Caco-2 (cell line): Measurements from ENCODE around the gene FAM107B. TPM values are rescaled to one million over a fixed set of nuclear protein-coding genes. Genes with fewer than 3 reads are reported as not detected.

Experiments
- BruUV-seq: library from RNA; stranded (reverse); fragments of 400-500 nt; replicated peaks from 2 replicates; lab custom pipeline; 2021; lab: Mats Ljungman, UMichigan
- CTCF ChIA-PET: fragments of 300-600 bp; sonication (Branson Sonifier 250); formaldehyde crosslinking; loops from one replicate; lab custom pipeline; 2022; ENCODE audit warnings: antibody characterized with exemption; lab: Charles Lee
- POLR2A ChIA-PET: fragments of 300-600 bp; sonication (Branson Sonifier 250); formaldehyde crosslinking; loops from one replicate; lab custom pipeline; 2022; ENCODE audit warnings: antibody characterized with exemption; lab: Charles Lee
- DNase-seq, 2 experiments: peaks; one replicate each; pipeline versions ENCODE4 v3.0.0 to v3.0.0-alpha.2; 2020 to 2022
- H3K27me3 ChIP-seq: replicated peaks from 2 replicates; pipeline ENCODE4 v1.6.0; 2011; ENCODE audit warnings: low read length; ENCODE audit not compliant: control insufficient read depth, insufficient read depth
- H3K36me3 ChIP-seq: 2 replicates; pipeline ENCODE4 v1.5.1; 2011; ENCODE audit warnings: low read length; ENCODE audit not compliant: control insufficient read depth, insufficient read depth
- H3K4me1 ChIP-seq: fragments of 250-450 bp; sonication (Bioruptor Pico); 2 replicates; pipeline ENCODE4 v1.5.1; 2020; ENCODE audit warnings: mild to moderate bottlenecking
- H3K4me3 ChIP-seq: 2 replicates; pipeline ENCODE4 v1.5.1; 2011; ENCODE audit warnings: low read depth, mild to moderate bottlenecking, control low read depth, low read length
- H3K9me3 ChIP-seq: fragments of 250-450 bp; sonication (Bioruptor Pico); 2 replicates; pipeline ENCODE4 v1.5.1; 2020; ENCODE audit warnings: mild to moderate bottlenecking, moderate library complexity
- H3K27ac Mint-ChIP-seq: one replicate; pipeline ENCODE4 v1.8.0; 2022; ENCODE audit warnings: mixed read lengths; ENCODE audit not compliant: unreplicated experiment
- H3K27me3 Mint-ChIP-seq: one replicate; pipeline ENCODE4 v1.8.0; 2022; ENCODE audit warnings: mixed read lengths; ENCODE audit not compliant: insufficient read depth, unreplicated experiment
- H3K36me3 Mint-ChIP-seq: one replicate; pipeline ENCODE4 v1.8.0; 2022; ENCODE audit warnings: mild to moderate bottlenecking, mixed read lengths; ENCODE audit not compliant: insufficient read depth, unreplicated experiment
- H3K4me1 Mint-ChIP-seq: one replicate; pipeline ENCODE4 v1.8.0; 2022; ENCODE audit warnings: low read depth, mixed read lengths; ENCODE audit not compliant: unreplicated experiment
- H3K4me3 Mint-ChIP-seq: one replicate; pipeline ENCODE4 v1.8.0; 2022; ENCODE audit warnings: mild to moderate bottlenecking, moderate library complexity, mixed read lengths; ENCODE audit not compliant: unreplicated experiment
- H3K9me3 Mint-ChIP-seq: one replicate; pipeline ENCODE4 v1.8.0; 2022; ENCODE audit warnings: mixed read lengths; ENCODE audit not compliant: unreplicated experiment
- CTCF ChIP-seq, 2 experiments: fragments of 200-600 bp in 1 of 2; IDR thresholded peaks; 1 replicate in 1 of 2; 2 replicates in 1 of 2; pipeline versions ENCODE4 v1.5.1 to v1.8.0; 2011 to 2022; ENCODE audit warnings: antibody characterized with exemption in 1 of 2, control low read depth in 1 of 2, inconsistent platforms in 1 of 2, low read depth in 1 of 2, low read length in 1 of 2, mild to moderate bottlenecking in 1 of 2, moderate library complexity in 1 of 2; ENCODE audit not compliant: insufficient read depth in 1 of 2, severe bottlenecking in 1 of 2, unreplicated experiment in 1 of 2
- intact Hi-C: fragments of 100-400 bp; cut with micrococcal nuclease; formaldehyde crosslinking; loops from one replicate; pipeline ENCODE4 v1.10.0; 2022; ENCODE audit not compliant: unreplicated experiment
- total RNA-seq: library from RNA; stranded (reverse); gene quantifications from 2 replicates; pipeline ENCODE4 v1.2.3, GENCODE V29; 2022

Gene FAM107B
- total RNA-seq, 1 experiment from 2014 or later: 206 TPM

GRCh38 chr10:14539176-14539575 lies 235.5 kb downstream of the FAM107B start:
- CTCF ChIA-PET: no interaction called here
- BruUV-seq: no TSS peak
- POLR2A ChIA-PET: no interaction called here

GRCh38 chr10:14536241-14537213 lies 238.2 kb downstream of the FAM107B start:
- no peaks in the 10 kb centered on the region for H3K9me3 Mint-ChIP-seq
- no peak overlapping the region for H3K4me3 Mint-ChIP-seq
- H3K27me3 ChIP-seq: no peaks in the 10 kb centered on the region
- no peak overlapping the region for H3K4me3 ChIP-seq
- H3K9me3 ChIP-seq: no peaks in the 10 kb centered on the region
- peaks cover 38% of the 10 kb centered on the region for H3K4me1 Mint-ChIP-seq
- TF ChIP-seq CTCF (IDR thresholded peaks at IDR 0.05; ENCODE audit: insufficient read depth in 1 of 2, low read depth in 1 of 2, low read length in 1 of 2, severe bottlenecking in 1 of 2, unreplicated experiment in 1 of 2): peak; percentile 70 to 73
- POLR2A ChIA-PET: no interaction called here
- peaks cover 55% of the 10 kb centered on the region for H3K4me1 ChIP-seq
- peaks cover 9% of the 10 kb centered on the region for H3K36me3 ChIP-seq
- intact Hi-C loops: loop anchor here (1.0 to 2.0 kb wide), 3 partner anchors 20 to 287 kb away; no protein-coding TSS in a partner anchor
- peaks cover 86% of the 10 kb centered on the region for H3K36me3 Mint-ChIP-seq
- CTCF ChIA-PET: interaction anchor here (1.0 to 1.4 kb wide), 6 partner anchors 10 to 323 kb away, joined by 3 to 9 read pairs (median 4); no protein-coding TSS in a partner anchor
- peak; percentile 84 to 87 for DNase-seq
- no peaks in the 10 kb centered on the region for H3K27me3 Mint-ChIP-seq
- H3K27ac Mint-ChIP-seq: no peak overlapping the region
- no TSS peak for BruUV-seq

More at GRCh38 chr10:14539176-14539575, 235.5 kb downstream of the FAM107B start:
- H3K36me3 ChIP-seq: peaks cover 8% of the 10 kb centered on the region
- Mint-ChIP-seq H3K27me3 (no peaks in the 10 kb centered on the region), H3K4me3 (no peak overlapping the region), H3K4me1 (peaks cover 21% of the 10 kb centered on the region), H3K9me3 (no peaks in the 10 kb centered on the region), H3K27ac (peak overlapping the region; percentile 0), H3K36me3 (peaks cover 87% of the 10 kb centered on the region)
- no peak overlapping the region for H3K4me3 ChIP-seq
- H3K4me1 ChIP-seq: peaks cover 32% of the 10 kb centered on the region
- intact Hi-C loops: no loop called here
- DNase-seq: no peak
- H3K27me3 ChIP-seq: no peaks in the 10 kb centered on the region
- H3K9me3 ChIP-seq: no peaks in the 10 kb centered on the region
- TF ChIP-seq CTCF (IDR thresholded peaks at IDR 0.05; ENCODE audit: insufficient read depth in 1 of 2, low read depth in 1 of 2, low read length in 1 of 2, severe bottlenecking in 1 of 2, unreplicated experiment in 1 of 2): no peak

DNA sequence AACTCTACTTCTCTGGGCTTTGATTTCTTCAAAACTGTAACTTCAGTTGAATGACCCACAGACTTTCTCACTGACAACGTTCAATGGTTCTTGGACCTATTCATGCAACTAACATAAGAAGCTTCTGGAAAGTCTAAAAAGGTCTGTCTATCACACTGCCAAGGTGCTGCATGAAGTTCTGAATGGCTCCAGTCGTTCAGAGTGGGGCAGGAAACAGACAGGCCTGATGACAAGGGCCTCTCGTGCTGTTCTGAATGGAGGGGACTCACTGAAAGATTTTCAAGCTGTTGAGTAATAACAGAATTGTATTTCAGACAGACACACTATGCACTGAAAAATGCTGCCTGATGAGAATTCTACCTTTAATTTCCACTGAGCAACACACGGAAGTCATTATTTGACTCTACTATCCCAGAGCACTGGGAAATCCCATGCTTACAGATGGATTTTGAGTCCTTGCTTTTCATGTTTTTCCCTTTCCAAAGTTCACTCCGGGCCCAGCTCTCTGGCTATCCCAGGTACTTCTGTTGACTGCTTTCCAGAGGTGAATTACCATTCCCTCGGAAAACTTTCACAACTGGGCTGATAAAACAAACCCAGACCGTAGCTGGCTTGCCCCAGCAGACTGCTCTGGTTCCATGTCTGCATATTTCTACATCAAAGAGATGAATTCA lies 239.1 kb downstream of the FAM107B start:
- Histone ChIP-seq H3K4me1 (peaks cover 62% of the 10 kb centered on the region), H3K36me3 (peaks cover 8% of the 10 kb centered on the region), H3K4me3 (no peak overlapping the region), H3K9me3 (no peaks in the 10 kb centered on the region), H3K27me3 (no peaks in the 10 kb centered on the region)
- intact Hi-C loops: loop anchor here (2.0 kb wide), 1 partner anchor 67 kb away; no protein-coding TSS in a partner anchor
- TF ChIP-seq CTCF (IDR thresholded peaks at IDR 0.05; ENCODE audit: insufficient read depth in 1 of 2, low read depth in 1 of 2, low read length in 1 of 2, severe bottlenecking in 1 of 2, unreplicated experiment in 1 of 2): no peak
- ChIA-PET CTCF (no interaction called here), POLR2A (no interaction called here)
- Mint-ChIP-seq H3K4me3 (no peak overlapping the region), H3K4me1 (peaks cover 36% of the 10 kb centered on the region), H3K9me3 (no peaks in the 10 kb centered on the region), H3K27me3 (no peaks in the 10 kb centered on the region), H3K36me3 (peaks cover 85% of the 10 kb centered on the region), H3K27ac (no peak overlapping the region)
- BruUV-seq: no TSS peak
- DNase-seq: no peak
